Measurements from ENCODE around the gene NAPG. TPM values are rescaled to one million over a fixed set of nuclear protein-coding genes. Genes with fewer than 3 reads are reported as not detected.

The NAPG gene
- total RNA-seq, 1 donor from 2014 or later = 35.2 TPM

Other genes with a start within 250 kb of the NAPG start
- not detected in 2 replicates for gene APCDD1, start 71.4 kb upstream of the NAPG start, total RNA-seq

Data from activated T-helper 2 cell treated with anti-CD3 and anti-CD28 coated beads, Interferon-gamma antibody, Interleukin-2, Interleukin-4, amounts not matched to agents 10 μg/mL and 5 μg/mL and 100 μg/mL, durations not matched to agents 14 hours and 24 hours and 36 hours (primary cell).